Left cardiac atrium (tissue), 2 donors: ENCODE measurements around the gene GNL3. TPM values are rescaled to one million over a fixed set of nuclear protein-coding genes. Genes with fewer than 3 reads are reported as not detected.

Source experiments
- total RNA-seq, 2 donors: library from RNA; stranded (reverse); fragmentation: NEBNext Ultra II Directional; extraction: Animal tissue kit (Norgen Biotek cat#: 25700); gene quantifications; one replicate each; pipeline ENCODE4 v1.2.1, GENCODE V29; 2021
- donor health status: DM: no; HTN: yes; CAD: no; lungs with severe emphysema.
- donor health status: DM: yes; HTN: yes; CAD: no.

GNL3 gene
- total RNA-seq, 2 donors from 2014 or later: 30.2 to 61.2 TPM

Other genes starting within 250 kb of the GNL3 start
- 10 to 100 TPM; 13.7 to 19.9 TPM for gene SEMA3G, start 240.9 kb upstream of the GNL3 start, total RNA-seq
- gene TNNC1, start 232.0 kb upstream of the GNL3 start, total RNA-seq: 1,000 to 10,000 TPM; 2,841 to 3,233 TPM
- gene NISCH, start 230.4 kb upstream of the GNL3 start, total RNA-seq: 10 to 100 TPM; 45.9 to 49.0 TPM
- gene STAB1, start 190.7 kb upstream of the GNL3 start, total RNA-seq: 100 to 1,000 TPM; 169 to 195 TPM
- 100 to 1,000 TPM; 114 to 141 TPM for gene NT5DC2, start 152.2 kb upstream of the GNL3 start, total RNA-seq
- gene UQCC5, start 149.4 kb upstream of the GNL3 start, total RNA-seq: 10 to 100 TPM; 52.9 to 70.4 TPM
- gene PBRM1, start 119 bp upstream of the GNL3 start, total RNA-seq: 10 to 100 TPM; 50.7 to 54.4 TPM
- gene GLT8D1, start 19.8 kb downstream of the GNL3 start, total RNA-seq: 10 to 100 TPM; 31.3 to 37.6 TPM
- gene SPCS1, start 20.1 kb downstream of the GNL3 start, total RNA-seq: 10 to 100 TPM; 72.1 to 88.1 TPM
- 10 to 100 TPM; 14.8 to 16.9 TPM for gene NEK4, start 84.9 kb downstream of the GNL3 start, total RNA-seq
- not detected for gene ITIH1, start 91.6 kb downstream of the GNL3 start, total RNA-seq
- under 1 TPM; 0.55 to 0.62 TPM for gene ITIH3, start 108.8 kb downstream of the GNL3 start, total RNA-seq
- gene ITIH4, start 144.6 kb downstream of the GNL3 start, total RNA-seq: 1 to 10 TPM; 5.2 to 7.0 TPM
- gene MUSTN1, start 149.0 kb downstream of the GNL3 start, total RNA-seq: 10 to 100 TPM; 14.8 to 33.4 TPM
- 10 to 100 TPM in 1 of 2 donors, 1 to 10 TPM in 1; 7.9 to 14.1 TPM for gene STIMATE, start 211.5 kb downstream of the GNL3 start, total RNA-seq